ENCODE measurements around the gene GDPD5. TPM values are rescaled to one million over a fixed set of nuclear protein-coding genes. Genes with fewer than 3 reads are reported as not detected.

GDPD5 gene
- polyA plus RNA-seq, 2 donors = 1.9 to 3.0 TPM

DNA sequence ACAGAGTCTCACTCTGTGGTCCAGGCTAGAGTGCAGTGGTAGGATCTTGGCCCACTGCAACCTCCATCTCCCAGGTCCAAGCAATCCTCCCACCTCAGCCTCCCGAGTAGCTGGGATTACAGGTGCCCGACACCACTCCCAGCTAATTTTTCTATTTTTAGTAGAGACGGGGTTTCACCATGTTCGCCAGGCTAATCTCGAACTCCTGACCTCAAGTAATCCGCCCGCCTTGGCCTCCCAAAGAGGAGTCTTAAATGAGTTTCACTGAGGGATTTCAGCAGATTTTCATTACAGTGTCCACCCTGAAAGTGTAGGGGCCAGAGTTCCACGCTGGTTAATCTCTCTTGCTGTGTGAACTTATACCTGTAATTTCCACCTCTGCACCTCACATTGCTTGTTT, 126.8 kb downstream of the GDPD5 start:
- Histone ChIP-seq H3K9me3 (ENCODE audit: control insufficient read depth in 2 of 2, insufficient read depth in 1 of 2, low read depth in 1 of 2, low read length in 1 of 2) (no peaks in the 10 kb centered on the region), H3K4me1 (ENCODE audit: control insufficient read depth in 2 of 2, insufficient read depth in 2 of 2, low read length in 1 of 2) (peaks cover 0 to 4% of the 10 kb centered on the region in 2 donors), H3K27me3 (ENCODE audit: control insufficient read depth in 1 of 2, insufficient read depth in 2 of 2, low read length in 2 of 2) (no peaks in the 10 kb centered on the region), H3K4me3 (ENCODE audit: low read depth in 1 of 2, low read length in 2 of 2) (no peak overlapping the region), H3K27ac (ENCODE audit: low read depth in 2 of 2, low read length in 1 of 2) (no peak overlapping the region), H3K36me3 (ENCODE audit: control insufficient read depth in 2 of 2, insufficient read depth in 2 of 2, low read length in 1 of 2) (peaks cover 12 to 20% of the 10 kb centered on the region in 2 donors)
- 71% methylated on average over 8 of the region's 8 CpGs for WGBS, 2 donors

DNA sequence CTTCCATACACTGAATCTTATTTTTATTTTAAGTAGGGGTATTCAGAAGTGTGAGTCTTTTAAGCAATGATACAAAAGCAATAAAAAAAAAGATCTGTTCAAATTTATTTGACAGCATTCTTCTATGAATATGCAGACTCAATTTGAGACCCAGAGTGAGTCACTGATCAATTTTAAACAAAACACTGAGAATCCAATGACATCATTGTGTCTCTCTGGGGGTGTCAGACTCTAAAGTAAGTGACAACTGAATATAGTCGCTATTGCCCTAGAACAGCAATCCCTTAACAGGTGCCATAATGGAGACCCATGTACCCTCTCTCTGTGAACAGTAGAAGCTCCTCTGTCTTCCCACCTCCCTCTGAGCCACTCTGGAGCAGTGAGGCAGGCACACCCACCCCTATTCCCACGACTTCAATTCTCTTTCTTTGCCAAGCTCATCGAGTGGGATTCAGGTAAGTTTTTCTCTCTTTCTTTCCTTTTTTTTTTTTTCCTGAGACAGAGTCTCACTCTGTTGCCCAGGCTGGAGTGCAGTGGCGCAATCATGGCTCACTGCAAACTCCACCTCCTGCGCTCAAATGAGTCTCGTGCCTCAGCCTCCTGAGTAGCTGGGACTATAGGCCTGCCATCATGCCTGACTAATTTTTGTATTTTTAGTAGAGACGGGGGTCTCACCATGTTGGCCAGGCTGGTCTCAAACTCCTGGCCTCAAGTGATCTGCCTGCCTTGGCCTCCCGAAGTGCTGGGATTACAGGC, 131.5 kb downstream of the GDPD5 start:
- WGBS, 2 donors = 79 to 83% methylated on average over 8 of the region's 8 CpGs
- H3K27ac ChIP-seq (ENCODE audit: low read depth in 2 of 2, low read length in 1 of 2) = no peak overlapping the region
- H3K9me3 ChIP-seq (ENCODE audit: control insufficient read depth in 2 of 2, insufficient read depth in 1 of 2, low read depth in 1 of 2, low read length in 1 of 2) = no peaks in the 10 kb centered on the region
- H3K4me3 ChIP-seq (ENCODE audit: low read depth in 1 of 2, low read length in 2 of 2) = no peak overlapping the region
- no peaks in the 10 kb centered on the region for H3K27me3 ChIP-seq (ENCODE audit: control insufficient read depth in 1 of 2, insufficient read depth in 2 of 2, low read length in 2 of 2)
- no peaks in the 10 kb centered on the region for H3K4me1 ChIP-seq (ENCODE audit: control insufficient read depth in 2 of 2, insufficient read depth in 2 of 2, low read length in 1 of 2)
- no peaks in the 10 kb centered on the region for H3K36me3 ChIP-seq (ENCODE audit: control insufficient read depth in 2 of 2, insufficient read depth in 2 of 2, low read length in 1 of 2)

DNA sequence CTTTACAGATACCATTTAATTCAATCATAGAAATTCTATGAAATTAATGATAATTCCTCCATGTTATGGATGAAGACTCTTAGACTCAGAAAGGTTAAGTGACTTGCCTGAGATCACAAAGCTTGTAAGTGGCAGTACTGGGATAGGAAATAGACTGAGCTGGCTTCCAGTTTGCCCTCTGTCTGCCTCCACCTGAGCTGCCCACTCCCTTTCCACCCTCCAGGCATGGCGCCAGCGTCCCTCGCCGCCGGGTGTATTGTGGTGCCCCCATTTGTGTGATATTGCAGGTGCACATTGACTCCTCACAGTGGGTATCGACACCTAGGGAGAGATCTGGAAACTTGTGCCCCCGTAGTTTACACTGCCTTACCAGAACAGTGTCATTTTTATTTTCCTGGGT, 135.8 kb downstream of the GDPD5 start:
- Histone ChIP-seq H3K27me3 (ENCODE audit: control insufficient read depth in 1 of 2, insufficient read depth in 2 of 2, low read length in 2 of 2) (no peaks in the 10 kb centered on the region), H3K4me3 (ENCODE audit: low read depth in 1 of 2, low read length in 2 of 2) (no peak overlapping the region), H3K4me1 (ENCODE audit: control insufficient read depth in 2 of 2, insufficient read depth in 2 of 2, low read length in 1 of 2) (no peaks in the 10 kb centered on the region), H3K27ac (ENCODE audit: low read depth in 2 of 2, low read length in 1 of 2) (no peak overlapping the region), H3K36me3 (ENCODE audit: control insufficient read depth in 2 of 2, insufficient read depth in 2 of 2, low read length in 1 of 2) (no peaks in the 10 kb centered on the region), H3K9me3 (ENCODE audit: control insufficient read depth in 2 of 2, insufficient read depth in 1 of 2, low read depth in 1 of 2, low read length in 1 of 2) (no peaks in the 10 kb centered on the region)
- 87 to 88% methylated on average over 7 of the region's 7 CpGs for WGBS, 2 donors

DNA sequence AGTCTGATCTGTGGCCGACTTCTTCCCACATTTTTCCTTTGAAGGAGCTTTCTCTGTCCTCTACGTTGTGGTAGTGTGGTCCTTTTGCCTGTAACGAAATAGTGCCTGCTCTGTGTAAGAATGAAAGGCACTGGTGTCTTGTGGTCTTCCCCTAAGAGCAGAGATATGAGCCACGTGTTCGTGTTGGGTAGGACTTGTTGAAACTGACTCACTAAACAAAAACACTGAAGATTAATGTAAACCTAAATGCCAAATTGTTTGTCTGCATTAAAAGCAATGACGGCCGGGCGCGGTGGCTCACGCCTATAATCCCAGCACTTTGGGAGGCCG, 136.5 kb downstream of the GDPD5 start:
- WGBS, 2 donors = 41 to 65% methylated on average over 10 to 11 of the region's 11 CpGs
- no peak overlapping the region for H3K27ac ChIP-seq (ENCODE audit: low read depth in 2 of 2, low read length in 1 of 2)

DNA sequence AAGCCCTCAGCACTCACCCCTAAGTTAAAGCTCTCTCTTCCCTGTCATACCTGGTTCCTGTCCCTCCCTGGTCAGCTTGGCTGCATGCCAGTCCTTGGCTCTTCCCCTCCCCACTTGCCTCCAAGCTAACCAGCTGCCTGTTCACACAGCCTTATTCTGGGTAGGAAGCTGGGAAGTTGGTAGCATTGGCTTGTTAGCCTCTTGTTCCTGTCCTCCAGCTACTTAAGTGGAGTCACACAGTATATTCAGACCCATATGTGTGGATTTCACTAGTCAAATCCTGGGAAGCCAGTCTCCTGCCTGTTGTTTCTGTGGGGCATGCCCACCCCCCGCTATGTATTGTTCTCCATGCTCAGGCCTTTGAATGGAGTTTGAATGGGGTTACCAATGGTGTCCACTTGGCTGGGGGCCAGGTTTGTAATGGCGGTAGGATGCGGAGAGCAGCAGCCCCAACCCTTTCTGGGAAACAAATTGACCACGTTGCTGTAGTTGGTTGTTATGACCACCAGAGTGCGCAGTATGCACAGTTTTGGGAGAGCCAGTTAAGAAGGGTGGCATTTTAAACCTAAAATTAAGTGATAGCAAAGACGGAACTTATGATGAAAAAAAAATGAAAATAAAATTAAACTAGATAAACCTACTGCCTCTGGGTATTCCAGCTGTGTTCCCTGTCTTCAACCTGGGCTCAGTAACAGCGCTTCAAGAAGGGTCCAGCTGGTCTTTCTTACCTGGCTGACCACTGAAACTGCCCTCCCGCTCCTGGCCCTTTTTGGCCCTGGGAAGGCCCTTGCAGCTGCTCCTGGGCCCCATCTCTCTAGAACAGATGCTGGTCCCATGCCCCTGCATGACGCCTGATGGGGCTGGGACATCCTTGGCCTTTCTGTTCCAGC, 137.1 kb downstream of the GDPD5 start:
- no peaks in the 10 kb centered on the region for H3K36me3 ChIP-seq (ENCODE audit: control insufficient read depth in 2 of 2, insufficient read depth in 2 of 2, low read length in 1 of 2)
- no peaks in the 10 kb centered on the region for H3K9me3 ChIP-seq (ENCODE audit: control insufficient read depth in 2 of 2, insufficient read depth in 1 of 2, low read depth in 1 of 2, low read length in 1 of 2)
- H3K27ac ChIP-seq (ENCODE audit: low read depth in 2 of 2, low read length in 1 of 2) = peak overlapping the region in 1 of 2 donors; percentile 38
- H3K27me3 ChIP-seq (ENCODE audit: control insufficient read depth in 1 of 2, insufficient read depth in 2 of 2, low read length in 2 of 2) = no peaks in the 10 kb centered on the region
- H3K4me1 ChIP-seq (ENCODE audit: control insufficient read depth in 2 of 2, insufficient read depth in 2 of 2, low read length in 1 of 2) = no peaks in the 10 kb centered on the region
- no peak overlapping the region for H3K4me3 ChIP-seq (ENCODE audit: low read depth in 1 of 2, low read length in 2 of 2)
- WGBS, 2 donors = 26 to 27% methylated on average over 9 of the region's 9 CpGs

More for the DNA sequence above, 136.5 kb downstream of the GDPD5 start:
- H3K36me3 ChIP-seq (ENCODE audit: control insufficient read depth in 2 of 2, insufficient read depth in 2 of 2, low read length in 1 of 2) = no peaks in the 10 kb centered on the region
- no peaks in the 10 kb centered on the region for H3K9me3 ChIP-seq (ENCODE audit: control insufficient read depth in 2 of 2, insufficient read depth in 1 of 2, low read depth in 1 of 2, low read length in 1 of 2)
- no peak overlapping the region for H3K4me3 ChIP-seq (ENCODE audit: low read depth in 1 of 2, low read length in 2 of 2)
- H3K27me3 ChIP-seq (ENCODE audit: control insufficient read depth in 1 of 2, insufficient read depth in 2 of 2, low read length in 2 of 2) = no peaks in the 10 kb centered on the region
- H3K4me1 ChIP-seq (ENCODE audit: control insufficient read depth in 2 of 2, insufficient read depth in 2 of 2, low read length in 1 of 2) = no peaks in the 10 kb centered on the region

DNA sequence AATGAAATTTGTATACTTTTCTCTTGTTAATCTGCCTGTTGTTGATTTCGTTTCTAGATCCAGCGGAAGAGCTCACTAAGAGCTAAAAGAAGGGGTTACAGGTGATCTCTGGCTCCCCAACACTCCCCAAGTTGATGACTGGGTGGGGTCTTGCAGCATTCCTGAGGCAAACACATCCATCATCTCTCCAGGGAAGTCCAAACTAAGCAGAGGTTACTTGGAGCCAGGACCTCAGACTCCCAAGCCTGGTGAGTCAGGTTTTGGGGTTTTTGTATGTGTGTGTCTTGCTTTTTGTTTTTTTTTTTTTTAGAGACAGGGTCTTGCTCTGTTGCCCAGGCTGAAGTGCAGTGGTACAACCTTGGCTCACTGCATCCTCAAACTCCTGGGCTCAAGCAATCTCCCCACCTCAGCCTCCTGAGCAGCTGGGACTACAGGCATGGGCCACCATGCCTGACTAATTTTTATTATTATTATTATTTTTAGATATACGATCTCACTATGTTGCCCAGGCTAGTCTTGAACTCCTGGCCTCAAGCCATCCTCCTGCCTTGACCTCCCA, 137.9 kb downstream of the GDPD5 start:
- Histone ChIP-seq H3K4me3 (ENCODE audit: low read depth in 1 of 2, low read length in 2 of 2) (no peak overlapping the region), H3K36me3 (ENCODE audit: control insufficient read depth in 2 of 2, insufficient read depth in 2 of 2, low read length in 1 of 2) (no peaks in the 10 kb centered on the region), H3K9me3 (ENCODE audit: control insufficient read depth in 2 of 2, insufficient read depth in 1 of 2, low read depth in 1 of 2, low read length in 1 of 2) (no peaks in the 10 kb centered on the region), H3K4me1 (ENCODE audit: control insufficient read depth in 2 of 2, insufficient read depth in 2 of 2, low read length in 1 of 2) (no peaks in the 10 kb centered on the region), H3K27ac (ENCODE audit: low read depth in 2 of 2, low read length in 1 of 2) (no peak overlapping the region), H3K27me3 (ENCODE audit: control insufficient read depth in 1 of 2, insufficient read depth in 2 of 2, low read length in 2 of 2) (no peaks in the 10 kb centered on the region)
- WGBS, 2 donors = 68 to 72% methylated on average over 3 of the region's 3 CpGs

DNA sequence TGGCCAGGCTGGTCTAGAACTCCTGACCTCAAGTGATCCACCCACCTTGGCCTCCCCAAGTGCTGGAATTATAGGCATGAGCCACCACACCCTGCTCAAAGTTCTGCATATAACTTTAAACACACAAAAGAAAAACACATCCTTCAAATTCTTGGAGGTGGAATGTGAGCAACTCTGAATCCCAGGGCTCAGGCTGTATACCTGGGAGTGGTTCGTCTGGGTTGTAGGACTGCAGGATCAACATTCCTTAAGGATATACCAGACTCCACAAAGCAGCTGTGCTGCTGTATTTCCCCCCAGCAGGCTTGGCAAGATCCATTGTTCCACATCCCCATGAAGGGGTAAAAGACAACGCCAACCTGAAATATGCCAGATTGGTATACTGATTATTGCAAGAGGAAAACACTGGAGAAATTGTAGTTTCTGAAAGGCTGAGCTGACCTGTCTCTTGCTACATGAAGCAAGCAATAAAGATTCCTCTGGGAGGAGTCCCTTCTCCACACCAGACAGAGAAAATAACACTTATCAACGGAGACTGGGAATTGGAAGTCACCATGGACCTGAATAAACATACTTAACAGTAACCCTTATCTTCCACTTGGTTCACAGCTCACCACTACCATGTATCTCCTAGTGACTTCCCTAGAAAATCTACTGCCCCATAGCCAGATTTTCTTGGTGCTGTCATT, 138.7 kb downstream of the GDPD5 start:
- no peaks in the 10 kb centered on the region for H3K4me1 ChIP-seq (ENCODE audit: control insufficient read depth in 2 of 2, insufficient read depth in 2 of 2, low read length in 1 of 2)
- no peaks in the 10 kb centered on the region for H3K36me3 ChIP-seq (ENCODE audit: control insufficient read depth in 2 of 2, insufficient read depth in 2 of 2, low read length in 1 of 2)
- H3K9me3 ChIP-seq (ENCODE audit: control insufficient read depth in 2 of 2, insufficient read depth in 1 of 2, low read depth in 1 of 2, low read length in 1 of 2) = no peaks in the 10 kb centered on the region
- H3K27ac ChIP-seq (ENCODE audit: low read depth in 2 of 2, low read length in 1 of 2) = no peak overlapping the region
- no peak overlapping the region for H3K4me3 ChIP-seq (ENCODE audit: low read depth in 1 of 2, low read length in 2 of 2)
- 45 to 49% methylated on average over 3 of the region's 3 CpGs for WGBS, 2 donors
- H3K27me3 ChIP-seq (ENCODE audit: control insufficient read depth in 1 of 2, insufficient read depth in 2 of 2, low read length in 2 of 2) = no peaks in the 10 kb centered on the region

Other genes with a start within 250 kb of the GDPD5 start
- gene ARRB1, start 174.3 kb downstream of the GDPD5 start, polyA plus RNA-seq = 1 to 10 TPM; 4.9 to 5.0 TPM
- 1,000 to 10,000 TPM; 1,864 to 2,574 TPM for gene RPS3, start 126.4 kb downstream of the GDPD5 start, polyA plus RNA-seq
- gene KLHL35, start 92.7 kb downstream of the GDPD5 start, polyA plus RNA-seq = under 1 TPM; 0.24 to 0.39 TPM
- 10 to 100 TPM; 20.0 to 27.1 TPM for gene SERPINH1, start 36.3 kb upstream of the GDPD5 start, polyA plus RNA-seq
- gene MAP6, start 143.1 kb upstream of the GDPD5 start, polyA plus RNA-seq = 1 to 10 TPM in 1 of 2 donors, under 1 TPM in 1; 0.71 to 1.6 TPM
- gene MOGAT2, start 191.9 kb upstream of the GDPD5 start, polyA plus RNA-seq = under 1 TPM in 1 of 2 donors, not detected in 1; 0.02 TPM
- 10 to 100 TPM; 13.4 to 17.2 TPM for gene DGAT2, start 242.8 kb upstream of the GDPD5 start, polyA plus RNA-seq

Data from esophagus (tissue), 2 donors.